ENCODE results near the gene VASP.

The VASP gene

DNA sequence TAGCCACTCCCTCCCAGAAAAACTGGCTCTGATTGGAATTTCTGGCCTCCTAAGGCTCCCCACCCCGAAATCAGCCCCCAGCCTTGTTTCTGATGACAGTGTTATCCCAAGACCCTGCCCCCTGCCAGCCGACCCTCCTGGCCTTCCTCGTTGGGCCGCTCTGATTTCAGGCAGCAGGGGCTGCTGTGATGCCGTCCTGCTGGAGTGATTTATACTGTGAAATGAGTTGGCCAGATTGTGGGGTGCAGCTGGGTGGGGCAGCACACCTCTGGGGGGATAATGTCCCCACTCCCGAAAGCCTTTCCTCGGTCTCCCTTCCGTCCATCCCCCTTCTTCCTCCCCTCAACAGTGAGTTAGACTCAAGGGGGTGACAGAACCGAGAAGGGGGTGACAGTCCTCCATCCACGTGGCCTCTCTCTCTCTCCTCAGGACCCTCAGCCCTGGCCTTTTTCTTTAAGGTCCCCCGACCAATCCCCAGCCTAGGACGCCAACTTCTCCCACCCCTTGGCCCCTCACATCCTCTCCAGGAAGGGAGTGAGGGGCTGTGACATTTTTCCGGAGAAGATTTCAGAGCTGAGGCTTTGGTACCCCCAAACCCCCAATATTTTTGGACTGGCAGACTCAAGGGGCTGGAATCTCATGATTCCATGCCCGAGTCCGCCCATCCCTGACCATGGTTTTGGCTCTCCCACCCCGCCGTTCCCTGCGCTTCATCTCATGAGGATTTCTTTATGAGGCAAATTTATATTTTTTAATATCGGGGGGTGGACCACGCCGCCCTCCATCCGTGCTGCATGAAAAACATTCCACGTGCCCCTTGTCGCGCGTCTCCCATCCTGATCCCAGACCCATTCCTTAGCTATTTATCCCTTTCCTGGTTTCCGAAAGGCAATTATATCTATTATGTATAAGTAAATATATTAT, 33.3 kb upstream of the VASP start:
- no peak for DNase-seq (ENCODE audit: low spot score)

DNA sequence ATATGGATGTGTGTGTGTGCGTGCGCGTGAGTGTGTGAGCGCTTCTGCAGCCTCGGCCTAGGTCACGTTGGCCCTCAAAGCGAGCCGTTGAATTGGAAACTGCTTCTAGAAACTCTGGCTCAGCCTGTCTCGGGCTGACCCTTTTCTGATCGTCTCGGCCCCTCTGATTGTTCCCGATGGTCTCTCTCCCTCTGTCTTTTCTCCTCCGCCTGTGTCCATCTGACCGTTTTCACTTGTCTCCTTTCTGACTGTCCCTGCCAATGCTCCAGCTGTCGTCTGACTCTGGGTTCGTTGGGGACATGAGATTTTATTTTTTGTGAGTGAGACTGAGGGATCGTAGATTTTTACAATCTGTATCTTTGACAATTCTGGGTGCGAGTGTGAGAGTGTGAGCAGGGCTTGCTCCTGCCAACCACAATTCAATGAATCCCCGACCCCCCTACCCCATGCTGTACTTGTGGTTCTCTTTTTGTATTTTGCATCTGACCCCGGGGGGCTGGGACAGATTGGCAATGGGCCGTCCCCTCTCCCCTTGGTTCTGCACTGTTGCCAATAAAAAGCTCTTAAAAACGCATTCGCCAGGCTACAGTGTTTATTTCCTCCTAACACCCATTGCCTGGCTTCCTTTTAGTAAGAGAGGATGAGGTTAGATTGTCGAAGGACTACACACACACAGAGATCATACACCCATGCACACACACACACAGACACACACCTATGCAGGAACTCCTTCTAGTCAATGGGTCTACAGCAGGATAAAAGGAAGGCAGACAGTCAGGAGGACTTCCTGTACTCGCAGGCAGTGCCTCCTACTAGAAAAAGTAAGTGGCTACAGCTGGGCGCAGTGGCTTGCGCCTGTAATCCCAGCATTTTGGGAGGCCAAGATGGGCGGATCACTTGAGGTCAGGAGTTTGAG, 32.4 kb upstream of the VASP start:
- DNase-seq (ENCODE audit: low spot score): no peak

DNA sequence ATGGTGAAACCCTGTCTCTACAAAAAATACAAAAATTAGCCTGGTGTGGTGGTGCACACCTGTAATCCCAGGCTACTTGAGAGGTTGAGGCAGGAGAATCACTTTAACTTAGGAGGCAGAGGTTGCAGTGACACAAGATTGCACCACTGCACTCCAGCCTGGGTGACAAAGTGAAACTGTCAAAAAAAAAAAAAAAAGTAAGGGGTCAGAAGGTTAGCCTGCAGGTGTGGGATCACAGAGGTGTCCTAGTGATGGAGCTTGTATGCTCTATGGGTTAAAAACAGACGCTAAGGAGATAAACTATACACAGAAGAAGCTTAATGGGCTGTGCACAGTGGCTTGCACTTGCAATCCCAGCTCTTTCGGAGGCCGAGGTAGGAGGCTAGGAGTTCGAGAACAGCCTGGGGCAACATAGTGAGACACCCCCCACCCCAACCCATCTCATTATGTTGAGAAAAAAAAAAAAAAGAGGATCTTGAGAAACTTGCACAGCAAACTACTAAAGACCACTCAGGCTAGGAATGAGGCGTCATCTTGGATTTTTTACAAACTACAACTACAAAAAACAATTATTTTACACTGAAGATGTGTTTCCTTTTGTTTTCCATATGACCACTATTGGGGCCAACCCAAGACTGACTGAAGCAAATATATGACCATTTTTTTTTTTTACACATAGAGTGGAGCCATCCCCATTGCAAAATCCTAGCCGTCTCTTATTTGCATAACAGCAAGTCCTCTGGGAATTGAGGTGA, 31.6 kb upstream of the VASP start:
- no peak for DNase-seq (ENCODE audit: low spot score)

DNA sequence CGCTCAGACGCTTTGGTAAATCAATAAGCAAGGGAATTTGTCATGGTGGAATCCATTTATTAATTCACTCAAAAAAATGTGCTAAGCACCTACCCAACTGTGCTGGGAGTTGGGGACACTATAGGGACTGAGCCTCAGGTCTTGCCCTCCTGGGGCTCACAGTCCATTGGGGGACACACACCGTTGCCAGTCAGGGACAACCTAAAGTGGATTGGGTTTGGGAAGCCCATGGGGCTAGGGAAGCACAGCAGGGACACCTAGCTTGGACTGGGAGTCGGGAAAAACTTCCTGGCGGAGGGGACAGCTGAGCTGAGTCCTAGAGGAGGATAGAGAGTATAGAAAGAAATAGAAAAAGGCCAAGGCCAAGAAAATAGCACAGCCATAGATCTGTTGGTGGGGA, 31.0 kb upstream of the VASP start:
- DNase-seq (ENCODE audit: low spot score): no peak

DNA sequence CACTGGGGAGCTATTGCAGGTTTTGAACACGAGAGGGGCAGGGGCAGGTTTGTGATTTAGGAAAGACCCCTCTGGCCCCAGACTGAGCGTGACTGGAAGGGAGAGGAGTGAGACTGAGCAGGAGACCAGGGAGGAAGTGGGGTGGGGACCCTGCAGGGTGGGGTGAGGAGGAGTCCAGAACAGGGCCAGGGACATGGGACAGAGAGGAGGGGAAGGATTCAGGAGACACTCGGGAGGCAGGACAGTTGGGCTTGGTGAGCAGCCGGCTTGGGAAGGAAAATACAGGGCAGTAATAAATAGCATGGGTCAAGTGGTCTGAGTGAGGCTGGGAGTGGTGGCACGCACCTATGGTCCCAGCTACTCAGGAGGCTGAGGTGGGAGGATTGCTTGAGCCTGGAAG, 30.1 kb upstream of the VASP start:
- no peak for DNase-seq (ENCODE audit: low spot score)

DNA sequence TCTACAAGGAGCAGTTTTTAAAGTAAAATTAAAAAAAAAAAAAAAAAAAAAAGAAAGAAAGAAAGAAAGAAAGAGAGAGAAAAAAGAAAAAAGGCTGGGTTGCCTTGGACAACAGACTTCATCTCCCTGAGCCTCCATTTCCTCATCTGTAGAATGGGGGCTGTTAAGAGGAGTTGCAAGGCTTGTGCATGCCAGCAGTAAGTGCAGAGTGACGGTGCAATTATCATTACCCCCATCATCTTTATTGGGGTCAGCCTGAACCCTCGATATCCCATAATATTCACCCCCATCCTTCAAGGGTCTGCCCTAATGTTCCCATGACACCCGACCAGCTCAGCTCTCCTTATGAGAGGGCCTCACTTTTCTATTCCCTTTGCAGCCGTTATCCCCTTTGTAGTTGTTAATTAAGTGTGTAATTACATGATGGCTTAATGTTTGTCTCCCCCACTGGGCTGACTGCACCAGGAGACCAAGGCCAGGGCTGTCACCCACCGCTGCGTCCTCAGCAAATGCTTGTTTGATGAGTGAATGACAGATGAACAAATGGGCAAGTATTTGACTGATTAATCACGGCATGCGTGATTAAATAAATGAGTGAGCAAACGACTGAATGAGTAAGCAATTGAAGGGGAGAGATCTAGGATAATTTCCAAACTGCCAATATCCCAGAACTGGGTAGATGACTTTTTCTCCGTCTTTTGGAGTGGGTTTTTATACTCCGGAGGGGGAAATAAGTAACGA, 29.4 kb upstream of the VASP start:
- no peak for DNase-seq (ENCODE audit: low spot score)

DNA sequence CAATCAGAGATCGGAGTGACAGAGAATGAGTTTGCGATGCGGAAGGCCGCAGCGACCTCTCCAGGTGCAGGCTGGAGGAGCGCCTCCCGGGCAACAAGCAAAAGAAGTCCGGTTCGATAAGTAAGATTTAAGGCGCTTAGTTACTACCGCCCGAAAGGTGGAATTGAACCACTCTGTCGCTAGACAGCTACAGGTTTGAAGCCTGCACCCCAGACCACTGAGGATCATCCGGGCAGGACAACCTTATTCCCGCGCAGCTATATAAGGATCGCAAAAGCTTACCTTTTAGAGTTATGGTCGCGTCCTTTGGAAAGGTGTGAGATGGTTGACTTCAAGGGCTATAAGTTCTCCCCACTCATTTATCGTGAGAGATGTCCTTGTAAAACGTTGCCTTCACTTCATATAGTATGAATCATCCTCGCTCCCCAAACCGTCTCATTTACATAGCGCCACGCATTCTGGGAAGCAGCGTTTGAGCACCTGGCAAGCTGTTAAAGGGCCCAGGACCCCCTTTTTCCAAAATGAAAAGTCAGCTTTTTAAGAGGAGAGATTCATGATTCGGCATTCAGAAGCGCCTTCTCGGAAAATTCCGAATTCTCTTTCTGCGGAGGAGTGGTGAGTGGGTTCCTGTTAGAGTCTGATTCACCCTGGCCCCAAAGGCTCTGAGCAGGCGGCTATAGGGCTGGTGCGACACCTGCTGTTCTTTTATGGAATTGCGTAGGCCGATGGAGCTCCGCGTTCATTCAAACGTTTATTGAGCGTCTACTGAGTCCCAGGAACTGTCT, 28.6 kb upstream of the VASP start:
- peak; percentile 98 for DNase-seq (ENCODE audit: low spot score)

DNA sequence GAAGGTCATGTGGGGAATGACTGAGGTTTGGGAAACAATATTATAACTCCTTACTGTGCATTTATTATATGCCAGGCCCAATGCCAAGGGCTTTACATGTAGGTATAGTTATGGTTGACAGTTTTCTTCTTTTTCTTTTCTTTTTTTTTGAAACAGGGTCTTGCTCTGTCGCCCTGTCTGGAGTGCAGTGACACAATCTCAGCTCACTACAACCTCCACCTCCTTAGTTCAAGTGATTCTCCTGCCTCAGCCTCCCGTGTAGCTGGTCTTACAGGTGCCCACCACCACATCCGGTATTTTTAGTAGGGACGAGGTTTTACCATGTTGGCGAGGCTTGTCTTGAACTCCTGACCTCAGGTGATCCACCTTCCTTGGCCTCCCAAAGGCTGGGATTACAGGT, 24.2 kb upstream of the VASP start:
- DNase-seq (ENCODE audit: low spot score): no peak

DNA sequence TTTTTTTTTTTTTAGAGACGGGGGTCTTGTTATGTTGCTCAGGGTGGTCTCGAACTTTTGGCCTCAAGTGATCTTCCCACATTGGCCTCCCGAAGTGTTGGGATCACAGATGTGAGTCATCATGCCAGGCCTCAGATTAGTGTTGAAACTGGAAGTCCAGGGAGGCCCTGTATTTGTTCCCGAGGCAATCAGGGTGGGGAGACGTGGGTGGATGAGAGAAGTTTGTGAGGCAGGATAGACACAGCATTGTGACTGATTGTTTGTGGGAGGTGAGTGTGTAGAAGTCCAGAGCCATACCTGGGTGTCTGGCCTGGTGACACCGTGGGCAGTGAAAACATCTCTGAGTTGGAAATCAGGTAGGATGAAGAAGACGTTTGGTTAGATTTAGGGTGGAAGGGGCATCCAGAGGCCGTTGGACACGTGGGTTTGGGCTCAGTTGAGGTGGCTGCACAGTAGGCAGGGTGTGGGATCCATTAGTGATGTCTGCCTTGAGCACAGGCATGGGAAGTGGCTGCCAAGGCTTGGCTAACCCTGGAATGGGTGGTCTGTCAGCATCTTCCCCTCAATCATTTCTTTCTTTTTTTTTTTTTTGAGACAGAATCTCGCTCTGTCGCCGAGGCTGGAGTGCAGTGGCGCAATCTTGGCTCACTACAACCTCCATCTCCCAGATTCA, 22.9 kb upstream of the VASP start:
- DNase-seq (ENCODE audit: low spot score): peak; percentile 77

DNA sequence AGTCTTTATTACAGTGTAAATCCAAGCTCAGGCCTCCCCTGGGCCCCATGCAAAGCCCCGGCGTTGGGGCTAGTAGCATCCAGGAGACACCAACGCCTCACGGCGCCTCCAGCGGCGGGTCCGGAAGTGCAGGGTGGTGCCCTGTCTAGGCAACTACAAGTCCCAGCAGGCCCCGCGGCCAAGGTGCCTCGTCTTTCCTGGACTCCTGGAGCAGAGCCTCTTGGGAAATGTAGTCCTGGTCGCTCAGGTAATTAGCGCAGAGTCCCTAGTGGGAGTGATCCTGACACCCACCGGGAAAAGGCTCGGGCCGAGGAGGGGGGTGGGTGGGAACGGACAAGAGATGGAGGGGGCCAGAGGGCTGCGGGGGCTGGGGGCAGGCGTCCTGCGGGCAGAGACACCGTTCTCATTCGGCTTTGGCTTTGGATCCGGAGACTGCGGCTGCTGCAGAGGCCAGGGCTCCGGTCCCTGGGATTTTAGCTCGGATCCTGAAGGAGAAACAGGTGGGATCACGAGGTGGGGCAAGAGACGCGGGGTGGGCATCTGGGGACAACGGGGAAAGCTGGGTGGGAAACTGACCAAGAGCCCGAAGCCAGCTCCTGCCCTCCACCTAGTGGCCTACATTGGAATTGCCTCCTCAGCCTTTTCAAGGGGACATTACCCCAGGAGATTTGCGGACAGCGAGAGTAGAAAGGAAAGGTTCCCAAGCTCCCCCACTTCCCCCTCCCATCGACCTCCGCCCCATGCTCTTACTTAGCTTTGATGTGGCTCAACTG, 21.8 kb upstream of the VASP start:
- peak; percentile 98 for DNase-seq (ENCODE audit: low spot score)

DNA sequence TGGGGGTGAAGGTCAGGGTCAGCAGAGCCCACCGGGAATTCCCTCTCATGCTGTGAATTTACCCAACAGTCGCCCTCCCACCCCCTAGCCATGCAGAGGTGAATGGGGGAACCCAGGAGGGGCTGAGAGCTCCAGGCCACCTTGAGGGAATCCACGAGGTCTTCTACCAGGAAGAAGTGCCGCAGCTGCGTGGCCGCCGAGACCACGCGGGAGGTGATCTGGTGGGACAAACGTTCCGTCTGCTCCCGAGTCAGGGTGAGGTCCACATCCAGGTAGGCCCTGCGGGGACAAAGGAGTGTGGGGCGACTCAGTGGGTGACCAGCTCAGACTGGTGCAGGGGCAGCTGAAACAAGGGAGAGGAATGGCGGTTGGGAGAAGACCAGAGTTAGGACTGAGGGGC, 18.6 kb upstream of the VASP start:
- no peak for DNase-seq (ENCODE audit: low spot score)

DNA sequence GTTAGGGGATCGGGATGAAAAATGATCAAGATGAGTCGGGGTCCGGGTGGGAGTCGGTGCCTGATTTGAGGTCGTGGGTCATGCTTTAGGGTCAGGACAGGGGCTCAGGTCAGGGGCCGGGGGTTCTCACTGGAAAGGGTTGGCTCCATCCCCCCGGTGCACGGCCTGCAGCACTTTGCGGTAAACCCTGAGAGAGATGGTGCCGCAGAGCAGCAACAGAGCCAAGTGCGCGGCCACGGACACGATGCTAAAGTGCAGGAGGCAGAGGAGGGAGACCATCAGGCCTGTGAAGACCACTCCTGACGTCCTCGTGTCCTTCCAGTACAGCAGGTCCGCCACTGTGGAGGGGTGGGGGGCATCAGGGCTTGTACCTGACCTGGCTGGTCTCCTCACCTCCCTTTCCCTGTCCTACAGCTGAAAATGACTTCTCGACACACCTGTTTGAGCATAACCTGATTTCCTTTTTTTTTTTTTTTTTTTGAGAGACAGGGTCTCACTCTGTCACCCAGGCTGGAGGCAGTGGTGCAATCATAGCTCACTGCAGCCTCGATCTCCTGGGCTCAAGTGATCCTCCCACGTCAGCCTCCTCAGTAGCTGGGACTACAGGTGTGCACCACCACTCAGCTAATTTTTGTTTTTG, 17.9 kb upstream of the VASP start:
- DNase-seq (ENCODE audit: low spot score): no peak

DNA sequence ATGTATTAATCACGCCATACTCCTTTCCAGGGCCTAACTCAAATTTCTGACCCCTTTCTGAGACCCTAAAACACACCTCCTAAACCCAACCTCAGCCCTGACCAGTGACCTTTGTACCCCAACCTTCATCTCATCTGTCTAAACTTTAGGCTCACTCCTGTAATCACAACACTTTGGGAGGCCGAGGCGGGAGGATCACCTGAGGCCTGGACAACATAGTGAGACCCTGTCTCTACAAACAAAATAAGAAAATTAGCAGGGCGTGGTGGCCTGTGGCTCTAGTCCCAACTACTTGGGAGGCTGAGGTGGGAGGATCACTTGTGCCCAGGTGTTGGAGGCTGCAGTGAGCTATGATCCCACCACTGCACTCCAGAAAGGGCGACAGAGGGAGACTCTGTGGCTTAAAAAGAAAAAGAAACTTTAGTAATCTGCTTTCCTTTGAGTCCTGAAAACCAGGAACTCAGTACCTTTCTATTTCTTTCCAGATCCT, 15.1 kb upstream of the VASP start:
- no peak for DNase-seq (ENCODE audit: low spot score)

DNA sequence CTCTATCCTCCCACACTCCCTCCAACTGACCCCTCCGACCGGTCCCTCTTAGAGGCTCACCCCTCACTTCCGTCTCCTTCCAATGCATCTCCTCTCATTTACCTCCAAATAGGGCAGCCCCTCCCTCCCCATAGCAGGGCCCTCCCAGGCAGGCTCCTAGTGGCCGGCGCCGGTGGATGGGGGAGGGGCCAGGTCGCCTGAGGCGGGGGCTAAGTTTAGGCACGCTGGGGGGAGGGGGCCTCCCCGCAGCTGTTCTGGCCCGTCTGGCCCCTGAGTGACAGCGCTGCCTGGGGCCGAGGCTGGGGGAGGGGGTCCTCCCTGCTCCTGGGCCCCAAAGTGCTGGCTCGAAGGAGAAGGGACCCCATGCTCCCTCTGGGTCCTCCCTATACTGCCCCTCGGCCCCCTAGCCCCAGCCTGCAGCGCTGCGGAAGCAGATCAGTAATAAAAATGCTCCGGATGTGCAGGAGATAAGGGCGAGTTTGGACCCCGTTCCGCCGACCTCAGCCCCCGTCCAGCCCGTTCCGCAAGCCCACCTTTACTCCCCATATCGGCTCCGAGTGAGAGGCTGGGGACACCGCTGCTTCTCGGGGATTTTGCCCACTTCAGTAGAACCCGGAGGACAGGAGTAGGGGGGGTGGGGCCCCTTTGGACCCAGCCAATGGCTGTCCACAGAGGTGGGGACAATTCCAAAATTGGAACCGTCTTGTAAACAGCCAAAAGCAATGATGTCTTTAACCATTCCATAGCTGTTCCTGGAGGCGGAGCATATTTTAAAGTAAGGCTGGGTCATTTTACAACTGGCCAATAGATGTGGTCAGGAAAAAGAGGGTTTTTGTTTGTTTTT, 14.4 kb upstream of the VASP start:
- DNase-seq (ENCODE audit: low spot score): no peak

DNA sequence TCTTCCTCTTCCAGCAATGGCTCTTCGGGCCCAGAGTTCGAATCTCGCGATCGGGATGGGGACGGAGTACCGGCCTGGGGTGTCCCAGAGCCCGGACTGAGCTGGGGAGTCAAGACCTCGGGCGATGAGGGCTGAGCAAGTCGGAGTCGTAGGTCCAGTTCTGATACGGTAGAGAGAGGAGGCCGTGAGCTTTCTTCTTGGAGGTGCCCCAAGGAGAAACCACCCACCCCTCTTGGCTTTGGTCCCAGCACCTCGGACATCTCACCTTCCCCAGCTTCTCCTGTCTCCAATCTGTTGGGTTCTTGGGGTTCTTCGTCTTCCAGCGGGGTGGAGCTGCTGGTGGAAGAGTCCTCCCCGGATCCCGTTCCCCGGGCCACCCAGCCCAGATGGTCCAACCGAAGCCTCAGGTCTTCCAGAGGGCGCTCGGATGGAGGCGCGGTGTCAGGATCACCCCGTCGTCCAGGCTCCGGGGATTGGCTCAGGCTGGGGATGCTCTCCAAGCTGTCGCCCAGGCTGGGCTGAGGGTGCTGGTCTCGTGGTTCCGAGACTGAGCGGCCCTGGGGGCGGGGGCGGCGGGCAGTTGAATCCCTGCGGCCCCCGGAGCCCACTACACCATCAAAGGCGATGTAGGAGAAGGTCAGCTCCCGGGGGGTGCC, 12.9 kb upstream of the VASP start:
- no peak for DNase-seq (ENCODE audit: low spot score)

DNA sequence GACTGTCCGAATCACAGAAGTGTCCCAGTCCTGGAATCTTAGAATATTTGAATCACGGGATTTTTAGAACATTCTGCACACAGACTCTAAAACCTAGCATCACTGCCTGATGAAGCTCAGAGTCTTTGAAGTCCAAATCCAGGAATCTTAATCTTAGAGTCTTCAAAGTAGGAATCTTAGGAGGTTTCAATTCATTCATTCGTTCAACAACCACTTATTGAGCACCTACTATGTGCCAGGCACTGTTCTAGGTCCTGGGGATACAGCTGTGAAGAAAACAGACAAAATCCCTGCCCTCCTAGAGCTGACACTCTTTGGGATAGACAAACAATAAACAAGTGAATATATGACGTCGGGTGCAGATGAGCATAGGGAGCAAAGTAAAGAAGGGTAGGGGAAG, 12.1 kb upstream of the VASP start:
- no peak for DNase-seq (ENCODE audit: low spot score)

DNA sequence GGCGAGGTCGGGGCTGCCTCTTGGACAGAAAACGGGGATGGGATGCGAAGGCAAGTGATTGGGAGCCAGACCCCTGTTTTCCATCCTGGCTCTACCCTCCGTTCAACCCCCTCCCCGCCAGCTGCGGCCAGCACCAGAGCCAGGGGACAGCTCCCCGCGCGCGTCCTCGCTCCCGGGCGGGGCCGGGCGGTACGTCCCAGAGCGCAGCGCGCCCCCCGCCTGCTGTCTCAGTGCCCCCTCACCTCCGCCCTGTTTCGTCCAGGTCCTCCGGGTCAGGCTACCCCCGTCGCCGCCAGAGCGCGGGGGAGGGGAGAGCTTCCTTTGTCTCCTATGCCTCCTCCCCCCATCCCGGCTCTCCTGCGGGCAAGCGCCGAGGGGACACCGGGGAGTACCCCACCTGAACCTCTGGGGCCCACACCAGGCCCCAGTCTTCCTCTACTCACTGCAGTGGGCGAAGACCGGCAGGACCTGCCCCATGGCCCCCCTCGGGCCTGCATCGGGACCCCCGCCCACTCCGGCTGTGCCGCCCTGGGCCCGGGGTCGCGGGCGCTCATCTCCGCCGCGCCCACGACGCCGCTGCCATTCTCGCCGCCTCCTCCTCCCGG, 10.8 kb upstream of the VASP start:
- no peak for DNase-seq (ENCODE audit: low spot score)

Data from SW480 (cell line).